OCI-LY7 (cell line): ENCODE results near the gene ALDOA.

Source experiments
- EZH2phosphoT487 ChIP-seq: fragments of 200-600 bp; sonication (generic); IDR thresholded peaks from 2 replicates; pipeline ENCODE4 v1.6.1; 2018; ENCODE audit warnings: low read depth, borderline replicate concordance, mild to moderate bottlenecking, mixed run types, antibody characterized with exemption, low read length, moderate library complexity, mixed read lengths
- TF ChIP-seq, protein P1 (sequence below): fragments of 200-600 bp; sonication (generic); conservative IDR thresholded peaks from 2 replicates; pipeline ENCODE4 v1.5.1; 2014; ENCODE audit warnings: mild to moderate bottlenecking, antibody characterized with exemption, low read length, moderate library complexity, mixed read lengths

DNA sequence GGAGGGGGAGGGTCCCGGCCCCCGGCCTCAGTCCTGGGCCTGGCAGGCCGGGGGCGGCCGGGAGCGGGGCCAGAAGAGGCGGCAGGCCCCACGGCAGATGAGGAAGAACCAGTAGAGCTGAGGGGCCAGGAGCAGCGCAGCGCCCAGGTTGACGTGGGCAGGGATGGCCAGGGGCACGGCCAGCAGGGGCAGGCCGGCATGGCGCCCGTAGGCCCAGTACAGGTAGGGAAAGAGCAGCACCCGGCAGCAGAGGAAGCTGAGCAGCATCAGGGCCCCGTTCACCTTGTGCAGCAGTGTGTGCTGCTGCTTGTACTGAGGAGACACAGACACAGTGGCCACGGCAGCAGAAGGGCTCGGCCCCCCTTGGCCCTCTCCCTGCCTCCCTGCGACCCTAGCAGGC lies 40.4 kb upstream of the ALDOA start:
- TF ChIP-seq, protein P1, sequence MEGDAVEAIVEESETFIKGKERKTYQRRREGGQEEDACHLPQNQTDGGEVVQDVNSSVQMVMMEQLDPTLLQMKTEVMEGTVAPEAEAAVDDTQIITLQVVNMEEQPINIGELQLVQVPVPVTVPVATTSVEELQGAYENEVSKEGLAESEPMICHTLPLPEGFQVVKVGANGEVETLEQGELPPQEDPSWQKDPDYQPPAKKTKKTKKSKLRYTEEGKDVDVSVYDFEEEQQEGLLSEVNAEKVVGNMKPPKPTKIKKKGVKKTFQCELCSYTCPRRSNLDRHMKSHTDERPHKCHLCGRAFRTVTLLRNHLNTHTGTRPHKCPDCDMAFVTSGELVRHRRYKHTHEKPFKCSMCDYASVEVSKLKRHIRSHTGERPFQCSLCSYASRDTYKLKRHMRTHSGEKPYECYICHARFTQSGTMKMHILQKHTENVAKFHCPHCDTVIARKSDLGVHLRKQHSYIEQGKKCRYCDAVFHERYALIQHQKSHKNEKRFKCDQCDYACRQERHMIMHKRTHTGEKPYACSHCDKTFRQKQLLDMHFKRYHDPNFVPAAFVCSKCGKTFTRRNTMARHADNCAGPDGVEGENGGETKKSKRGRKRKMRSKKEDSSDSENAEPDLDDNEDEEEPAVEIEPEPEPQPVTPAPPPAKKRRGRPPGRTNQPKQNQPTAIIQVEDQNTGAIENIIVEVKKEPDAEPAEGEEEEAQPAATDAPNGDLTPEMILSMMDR = no peak
- no peak for TF ChIP-seq EZH2phosphoT487
